SK-MEL-5 (cell line): ENCODE data around the gene MINDY3. TPM values are rescaled to one million over a fixed set of nuclear protein-coding genes. Genes with fewer than 3 reads are reported as not detected.
"Not testable (repeated sequence)": the region's sequence is repeated elsewhere in the genome, so short reads cannot be mapped to it uniquely, and the experiment has no call there.

ENCODE experiments used
- DNase-seq: peaks from one replicate; pipeline ENCODE4 v3.0.0-alpha.2; 2016; ENCODE audit warnings: low read depth, low spot score
- in situ Hi-C: cut with HindIII; loops from 2 replicates; pipeline ENCODE4 v1.10.0; 2016; ENCODE audit warnings: low sequenced_read_pairs, high pct_unique_total_duplicates, low pct_unique_long_range_greater_than_20kb
- total RNA-seq: library from RNA; depleted of rRNA; stranded (reverse); fragments of >200 nt; shearing (Covaris generic); gene quantifications from 2 replicates; pipeline ENCODE4 v1.2.3, GENCODE V29; 2014

MINDY3 gene
- total RNA-seq, 1 experiment from 2014 or later = 20.2 TPM

DNA sequence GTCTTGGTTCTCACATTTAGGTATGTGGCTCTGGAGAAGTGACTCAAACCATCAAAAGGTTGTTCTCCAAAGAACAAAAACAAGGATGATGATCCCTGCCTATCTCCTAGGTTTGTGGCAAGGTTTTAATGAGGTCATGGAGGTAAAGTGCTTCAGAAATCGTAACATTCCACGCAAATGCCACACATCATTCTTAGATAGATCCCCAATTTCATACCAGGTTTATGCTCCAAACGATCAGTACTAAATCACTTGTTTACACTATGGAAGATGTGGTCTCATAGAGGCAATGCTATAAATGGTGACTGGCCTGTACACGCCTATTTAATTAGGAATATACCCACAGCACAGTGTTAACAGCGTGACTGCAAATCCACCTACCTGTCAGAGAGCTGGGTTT lies 66.6 kb downstream of the MINDY3 start:
- DNase-seq = no peak
- in situ Hi-C loops = no loop called here

GRCh38 chr10:15792777-15793176 lies 67.5 kb downstream of the MINDY3 start:
- no peak for DNase-seq
- in situ Hi-C loops = no loop called here

- DNase-seq = no peak
- in situ Hi-C loops = no loop called here
These were observed 68.3 kb downstream of the MINDY3 start for GRCh38 chr10:15791816-15792524.

GRCh38 chr10:15789793-15790525 lies 70.3 kb downstream of the MINDY3 start:
- in situ Hi-C loops = no loop called here
- DNase-seq = no peak

- in situ Hi-C loops = no loop called here
- DNase-seq = no peak
These were observed 72.9 kb downstream of the MINDY3 start for GRCh38 chr10:15787426-15787825.

GRCh38 chr10:15784662-15785300 lies 75.5 kb downstream of the MINDY3 start:
- no peak for DNase-seq
- in situ Hi-C loops = no loop called here

- DNase-seq = no peak
- in situ Hi-C loops = no loop called here
These were observed 76.2 kb downstream of the MINDY3 start for GRCh38 chr10:15783941-15784636.

GRCh38 chr10:15782851-15783250 lies 77.5 kb downstream of the MINDY3 start:
- no peak for DNase-seq
- in situ Hi-C loops = no loop called here

- in situ Hi-C loops = no loop called here
- no peak for DNase-seq
These were observed 78.8 kb downstream of the MINDY3 start for GRCh38 chr10:15781381-15781960.

- in situ Hi-C loops = no loop called here
These were observed 79.8 kb downstream of the MINDY3 start for GRCh38 chr10:15780353-15781135.

GRCh38 chr10:15775513-15775912 lies 84.8 kb downstream of the MINDY3 start:
- in situ Hi-C loops = no loop called here
- no peak for DNase-seq

More at GRCh38 chr10:15780353-15781135, 79.8 kb downstream of the MINDY3 start:
- DNase-seq = no peak

- in situ Hi-C loops = not testable (repeated sequence)
These were observed 85.8 kb downstream of the MINDY3 start for GRCh38 chr10:15774534-15774933.

DNA sequence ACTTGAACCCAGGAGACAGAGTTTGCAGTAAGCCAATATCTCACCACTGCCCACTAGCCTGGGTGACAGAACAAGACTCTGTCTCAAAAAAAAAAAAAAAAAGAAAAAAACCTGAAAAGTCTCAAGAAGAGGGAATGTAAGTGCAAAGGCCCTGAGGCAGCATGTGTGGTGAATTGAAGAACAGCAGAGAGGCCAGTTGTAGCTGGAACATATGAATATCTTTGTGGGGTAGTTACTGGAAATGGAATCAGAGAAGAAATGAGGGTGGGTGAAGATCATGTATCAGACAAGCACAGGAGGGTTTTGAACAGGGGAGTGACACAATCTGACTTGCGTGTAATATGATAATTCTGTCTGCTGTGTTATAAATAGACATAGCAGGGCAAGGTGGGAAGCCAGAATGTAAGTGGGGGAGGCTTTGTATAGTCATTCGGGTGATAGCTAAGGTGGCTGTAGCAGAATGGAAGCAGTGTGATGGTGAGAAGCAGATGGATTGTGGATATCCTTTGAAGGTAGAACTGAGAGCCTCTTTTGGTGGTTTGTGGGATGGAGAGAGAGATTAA lies 95.3 kb downstream of the MINDY3 start:
- no peak for DNase-seq
- in situ Hi-C loops = no loop called here

More at GRCh38 chr10:15774534-15774933, 85.8 kb downstream of the MINDY3 start:
- not testable (repeated sequence) for DNase-seq

DNA sequence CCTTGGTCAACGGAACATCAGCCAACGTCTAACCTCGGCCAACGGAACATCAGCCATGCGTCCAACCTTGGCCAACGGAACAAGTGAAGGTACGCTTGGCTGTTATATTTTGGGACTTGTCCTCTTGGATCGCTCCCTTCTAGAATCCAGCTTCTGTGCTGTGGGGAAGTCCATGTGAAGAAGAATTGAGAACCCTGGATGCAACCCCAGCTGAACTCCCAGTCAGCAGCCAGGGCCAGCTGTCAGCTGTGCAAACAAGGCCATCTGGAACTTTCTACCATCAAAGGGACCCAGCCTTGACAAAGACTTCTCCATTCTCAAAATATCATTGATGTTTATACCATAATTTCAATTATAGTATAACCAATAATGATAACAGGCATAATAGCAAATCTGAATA lies 97.3 kb downstream of the MINDY3 start:
- in situ Hi-C loops = no loop called here
- DNase-seq = no peak

DNA sequence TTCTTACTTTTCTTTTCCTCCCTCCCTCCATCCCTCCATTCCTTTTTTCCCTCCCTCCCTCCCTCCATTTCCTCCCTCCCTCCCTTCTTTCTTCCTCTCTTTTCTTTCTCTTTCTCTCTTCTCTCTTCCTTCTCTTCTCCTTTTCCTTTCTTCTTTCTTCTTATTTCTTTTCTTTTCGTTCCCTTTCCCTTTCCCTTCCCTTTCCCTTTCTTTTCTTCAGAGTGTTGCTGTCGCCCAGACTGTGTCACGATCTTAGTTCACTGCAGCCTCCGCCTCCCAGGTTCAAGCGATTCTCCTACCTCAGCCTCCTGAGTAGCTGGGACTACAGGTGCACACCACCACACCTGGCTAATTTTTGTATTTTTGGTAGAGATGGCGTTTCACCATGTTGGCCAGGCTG lies 98.1 kb downstream of the MINDY3 start:
- in situ Hi-C loops, DNase-seq: not testable (repeated sequence)

DNA sequence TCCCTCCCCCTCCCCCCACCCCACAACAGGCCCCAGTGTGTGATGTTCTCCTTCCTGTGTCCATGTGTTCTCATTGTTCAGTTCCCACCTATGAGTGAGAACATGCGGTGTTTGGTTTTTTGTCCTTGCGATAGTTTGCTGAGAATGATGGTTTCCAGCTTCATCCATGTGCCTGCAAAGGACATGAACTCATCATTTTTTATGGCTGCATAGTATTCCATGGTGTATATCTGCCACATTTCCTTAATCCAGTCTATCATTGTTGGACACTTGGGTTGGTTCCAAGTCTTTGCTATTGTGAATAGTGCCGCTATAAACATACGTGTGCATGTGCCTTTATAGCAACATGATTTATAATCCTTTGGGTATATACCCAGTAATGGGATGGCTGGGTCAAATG lies 99.1 kb downstream of the MINDY3 start:
- in situ Hi-C loops, DNase-seq: not testable (repeated sequence)

DNA sequence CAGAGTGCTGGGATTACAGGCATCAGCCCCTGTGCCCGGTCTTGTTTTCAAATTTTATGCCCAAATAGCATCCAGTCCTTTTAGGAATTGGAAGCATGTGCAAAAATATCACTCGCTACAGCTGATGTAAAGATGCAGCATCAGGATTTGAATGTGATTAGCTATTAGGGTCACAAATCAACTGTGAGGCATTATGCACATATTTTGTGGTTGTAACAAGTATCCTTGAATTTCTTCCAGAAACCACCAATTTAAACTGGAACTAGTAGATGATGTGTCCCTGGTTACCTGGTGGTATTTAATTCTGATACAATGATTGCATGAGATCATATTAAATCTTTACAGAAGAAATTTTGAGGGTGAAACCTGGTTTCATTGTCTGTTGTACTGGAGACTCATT lies 99.6 kb downstream of the MINDY3 start:
- in situ Hi-C loops = no loop called here
- no peak for DNase-seq
